ENCODE measurements around the gene PRKCH. TPM values are rescaled to one million over a fixed set of nuclear protein-coding genes. Genes with fewer than 3 reads are reported as not detected.

PRKCH gene
- total RNA-seq, 1 experiment from 2014 or later, result 10.3 TPM

- TF ChIP-seq E2F4 (CRISPR knock-in tag; IDR thresholded peaks at IDR 0.05; ENCODE audit: borderline replicate concordance, low read depth), result no peak
- TF ChIP-seq IRF1 (CRISPR knock-in tag; IDR thresholded peaks at IDR 0.05), result no peak
- TF ChIP-seq ELF4 (CRISPR knock-in tag; IDR thresholded peaks at IDR 0.05; ENCODE audit: low read depth), result no peak
Observed at GRCh38 chr14:61514927-61515326, 193.5 kb downstream of the PRKCH start (continued).

- no peaks in the 10 kb centered on the region for H3K9me3 Mint-ChIP-seq
- ChIA-PET POLR2A (no interaction called here), CTCF (no interaction called here)
- H3K4me3 Mint-ChIP-seq, result no peak overlapping the region
- no peak for DNase-seq (ENCODE audit: low spot score)
- H3K36me3 Mint-ChIP-seq, result no peaks in the 10 kb centered on the region
- H3K4me1 Mint-ChIP-seq, result peaks cover 13% of the 10 kb centered on the region
- no peaks in the 10 kb centered on the region; the same call in 1 of the 2 replicates for H3K27me3 Mint-ChIP-seq (ENCODE audit: low read depth)
- TF ChIP-seq OVOL2 (CRISPR knock-in tag; IDR thresholded peaks at IDR 0.05; ENCODE audit: borderline replicate concordance), result no peak
- no peak for TF ChIP-seq ZNF121 (CRISPR knock-in tag; IDR thresholded peaks at IDR 0.05)
- TF ChIP-seq CREM (CRISPR knock-in tag; IDR thresholded peaks at IDR 0.05), result no peak
- TF ChIP-seq USF1 (CRISPR knock-in tag; IDR thresholded peaks at IDR 0.05), result no peak
- no peak for TF ChIP-seq GABPB1 (CRISPR knock-in tag; IDR thresholded peaks at IDR 0.05)
- TF ChIP-seq ZNF532 (CRISPR knock-in tag; IDR thresholded peaks at IDR 0.05; ENCODE audit: borderline replicate concordance), result no peak
- H3K27ac Mint-ChIP-seq, result no peak overlapping the region
- ATAC-seq, result no peak
Observed at GRCh38 chr14:61515436-61516117, 194.2 kb downstream of the PRKCH start.

- DNase-seq (ENCODE audit: low spot score), result no peak
- no peaks in the 10 kb centered on the region for H3K9me3 Mint-ChIP-seq
- no peak overlapping the region for H3K4me3 Mint-ChIP-seq
- POLR2A ChIA-PET, result no interaction called here
- peaks cover 6% of the 10 kb centered on the region for H3K4me1 Mint-ChIP-seq
- no peaks in the 10 kb centered on the region; the same call in 1 of the 2 replicates for H3K27me3 Mint-ChIP-seq (ENCODE audit: low read depth)
- no peak overlapping the region for H3K27ac Mint-ChIP-seq
- CTCF ChIA-PET, result no interaction called here
- ATAC-seq, result no peak
- no peaks in the 10 kb centered on the region for H3K36me3 Mint-ChIP-seq
- TF ChIP-seq HMGA2 (CRISPR knock-in tag; IDR thresholded peaks at IDR 0.05) (no peak), TP53 (CRISPR knock-in tag; IDR thresholded peaks at IDR 0.05) (no peak), TCF7 (CRISPR knock-in tag; IDR thresholded peaks at IDR 0.05; ENCODE audit: low read depth) (no peak), USF1 (CRISPR knock-in tag; IDR thresholded peaks at IDR 0.05) (no peak), ZNF671 (CRISPR knock-in tag; IDR thresholded peaks at IDR 0.05) (no peak), MYBL2 (CRISPR knock-in tag; IDR thresholded peaks at IDR 0.05) (no peak), E2F4 (CRISPR knock-in tag; IDR thresholded peaks at IDR 0.05; ENCODE audit: borderline replicate concordance, low read depth) (no peak), ZNF232 (CRISPR knock-in tag; IDR thresholded peaks at IDR 0.05) (no peak), ZNF281 (CRISPR knock-in tag; IDR thresholded peaks at IDR 0.05) (no peak), E2F1 (CRISPR knock-in tag; IDR thresholded peaks at IDR 0.05) (no peak)
Observed at GRCh38 chr14:61516118-61516743, 194.9 kb downstream of the PRKCH start.

Data from WTC11 (cell line).